G401 (cell line): Measurements from ENCODE around the gene CEP112. TPM values are rescaled to one million over a fixed set of nuclear protein-coding genes. Genes with fewer than 3 reads are reported as not detected.
A peak's percentile ranks its signal among the peaks of the same experiment; 100 is the strongest.

Experiments
- DNase-seq: peaks from one replicate; pipeline ENCODE4 v3.0.0-alpha.2; 2015; ENCODE audit warnings: low spot score
- in situ Hi-C: cut with HindIII; loops from 2 replicates; pipeline ENCODE4 v1.10.0; 2016; ENCODE audit warnings: low sequenced_read_pairs, mixed read lengths
- total RNA-seq: library from RNA; depleted of rRNA; stranded (reverse); fragments of >200 nt; shearing (Covaris generic); gene quantifications from 2 replicates; pipeline ENCODE4 v1.2.3, GENCODE V29; 2014

Gene CEP112
- total RNA-seq, 1 experiment from 2014 or later: 9.6 TPM

DNA sequence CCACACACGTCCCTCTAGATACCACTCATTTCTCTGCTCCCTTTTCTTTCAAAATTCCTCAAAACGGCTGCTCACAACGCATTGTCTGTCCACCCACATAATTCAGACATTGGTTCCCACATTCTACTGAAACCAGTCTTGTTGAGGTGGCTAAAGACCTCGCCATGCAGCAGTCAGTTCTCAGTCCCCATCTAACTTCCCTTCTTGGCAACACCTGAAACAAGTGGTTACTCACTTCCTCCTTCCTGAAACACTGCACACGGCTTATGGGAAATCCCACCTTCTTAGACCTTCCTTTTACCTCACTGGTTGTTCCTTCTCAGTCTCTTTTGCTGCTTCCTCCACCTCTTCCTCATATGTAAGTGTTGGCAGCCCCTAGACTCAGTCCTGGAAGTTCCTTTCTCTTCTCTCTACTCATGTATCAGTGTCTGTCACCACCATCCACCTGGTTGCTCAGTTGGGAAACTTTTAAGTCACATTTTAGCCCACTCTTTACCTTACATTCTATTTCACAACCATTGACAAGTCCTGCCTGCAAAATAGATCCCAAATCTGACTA is 277.1 kb downstream of the CEP112 start:
- no peak for DNase-seq
- in situ Hi-C loops: no loop called here

DNA sequence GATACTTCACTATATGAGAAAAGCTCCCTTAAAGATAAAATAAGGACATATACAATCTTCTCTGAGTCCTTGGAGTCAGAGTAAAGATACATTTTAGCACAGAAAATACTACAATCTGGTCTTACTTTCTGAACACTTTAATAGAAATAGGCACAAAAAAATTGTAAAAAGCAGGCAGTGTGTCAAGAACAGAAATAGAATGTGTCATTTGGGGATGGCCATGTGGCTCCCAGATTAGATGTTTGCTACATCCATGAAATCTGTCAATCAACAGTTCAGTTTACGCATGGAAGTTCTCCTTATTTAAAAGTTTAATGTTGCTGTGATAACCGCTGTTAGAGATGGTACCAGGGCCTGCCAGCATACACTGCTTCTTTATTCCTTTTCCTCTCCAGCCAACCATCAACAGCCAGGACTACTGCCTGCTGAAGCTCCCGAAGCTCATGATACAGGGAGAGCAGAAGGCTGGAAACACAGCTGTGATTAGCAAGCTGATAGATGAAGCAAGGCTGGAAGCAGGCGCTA is 278.5 kb downstream of the CEP112 start:
- no peak for DNase-seq
- in situ Hi-C loops: no loop called here

DNA sequence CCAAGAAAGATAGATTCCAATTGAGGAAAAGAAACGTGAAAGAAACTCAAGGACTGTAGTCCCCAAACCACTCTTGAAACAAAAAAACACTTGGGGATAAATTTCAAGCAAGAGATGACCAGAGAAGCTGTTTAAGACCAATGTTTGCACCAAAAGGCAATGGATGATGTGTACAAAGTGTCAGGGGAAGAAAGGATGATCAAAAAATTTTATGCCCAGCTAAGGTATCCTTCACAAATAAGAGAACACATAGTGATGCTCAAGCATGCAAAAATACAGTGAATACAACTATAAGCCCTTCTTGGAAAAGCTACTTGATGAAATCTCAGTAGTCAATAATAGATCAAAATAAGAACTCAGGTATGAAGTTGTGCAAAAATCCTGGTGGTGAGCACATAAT is 281.1 kb downstream of the CEP112 start:
- in situ Hi-C loops: no loop called here
- no peak for DNase-seq

DNA sequence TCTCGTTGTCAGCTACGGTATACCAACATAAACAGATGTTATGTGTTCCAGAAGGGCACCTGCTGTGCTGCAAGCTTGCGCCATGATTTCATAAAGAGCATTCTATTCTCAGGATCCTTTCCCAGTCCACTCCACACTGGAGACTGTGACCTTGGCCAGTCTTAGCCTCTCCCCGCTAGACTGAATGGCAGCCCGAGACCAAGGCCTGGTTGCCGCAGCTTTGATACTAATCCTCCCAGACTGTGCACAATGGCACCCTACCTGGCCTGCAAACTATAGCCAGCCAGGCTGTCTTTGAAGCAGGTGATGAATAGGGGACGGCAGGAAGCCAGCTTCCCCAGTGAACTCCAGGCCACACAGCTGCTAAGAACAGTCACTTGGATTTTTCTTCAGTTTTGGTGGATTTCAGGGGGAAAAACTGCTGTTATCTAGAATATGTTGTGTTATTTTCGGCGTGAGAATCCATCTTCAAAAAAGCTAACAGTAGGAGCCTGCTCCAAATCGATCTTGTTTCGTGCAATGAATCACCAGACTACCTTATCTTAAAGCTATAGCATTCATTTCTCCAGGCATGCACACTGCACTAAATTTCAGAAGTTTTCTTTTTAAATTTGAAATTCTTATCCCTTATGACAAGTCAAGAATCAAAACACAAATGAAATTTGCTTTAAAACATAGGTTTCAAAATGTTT is 289.0 kb downstream of the CEP112 start:
- in situ Hi-C loops: no loop called here
- peak; percentile 82 for DNase-seq

DNA sequence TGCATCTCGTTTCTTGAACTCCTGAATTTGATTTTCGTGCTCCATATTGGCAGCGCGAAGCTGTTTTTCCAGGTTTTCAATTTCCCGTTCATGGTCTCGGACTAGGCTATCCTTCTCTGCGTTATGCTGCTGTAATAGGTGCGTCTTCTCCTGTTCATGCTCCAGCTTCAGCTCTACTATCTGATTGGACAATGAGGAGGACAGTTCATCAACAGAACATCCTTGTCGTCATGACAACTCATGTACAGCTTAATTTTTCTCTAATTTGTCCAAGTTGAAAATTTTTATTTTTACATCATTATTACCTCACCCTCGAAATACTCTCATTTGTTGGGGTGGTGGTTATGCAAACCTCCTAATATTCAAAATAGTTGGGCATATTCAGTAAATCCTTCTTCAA is 289.8 kb downstream of the CEP112 start:
- in situ Hi-C loops: no loop called here
- peak; percentile 87 for DNase-seq

DNA sequence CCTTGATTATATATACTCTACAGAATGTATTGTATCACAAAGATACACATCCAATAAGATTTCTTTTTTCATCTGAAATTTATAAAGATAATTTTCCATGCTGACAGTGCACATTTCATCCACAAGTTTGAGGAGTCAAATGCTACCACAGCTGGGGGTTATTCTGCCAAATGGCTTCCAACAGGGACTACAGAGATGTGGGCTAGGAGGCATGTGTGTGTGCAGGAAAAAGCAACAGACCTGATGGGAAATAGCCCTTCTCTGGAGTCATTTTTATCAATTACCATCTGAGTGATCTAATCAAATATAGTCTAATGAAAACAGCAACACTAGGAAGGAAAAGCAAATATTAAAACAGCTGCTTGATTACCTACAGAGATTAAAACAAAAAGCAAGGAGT is 290.5 kb downstream of the CEP112 start:
- peak; percentile 48 for DNase-seq

DNA sequence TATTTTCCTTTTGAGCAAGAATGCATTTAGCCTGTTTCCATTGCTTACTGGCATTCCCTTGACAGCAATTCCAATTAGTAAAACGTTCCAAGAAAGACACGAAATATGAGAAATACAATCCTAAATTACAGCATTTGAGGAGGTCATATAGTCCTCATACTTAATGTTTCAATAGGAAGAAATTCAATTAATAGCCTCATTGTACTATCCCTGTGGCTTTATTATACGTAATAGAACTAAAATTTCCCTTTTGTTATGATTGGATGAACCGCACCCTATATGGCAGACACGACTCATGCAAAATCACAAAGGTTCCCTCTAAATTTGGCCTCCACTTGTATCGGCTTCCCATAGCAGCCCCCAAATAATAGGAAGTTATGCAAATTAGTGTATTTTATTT is 291.7 kb downstream of the CEP112 start:
- no peak for DNase-seq
- in situ Hi-C loops: no loop called here

More for the DNA sequence above, 290.5 kb downstream of the CEP112 start:
- in situ Hi-C loops: no loop called here

DNA sequence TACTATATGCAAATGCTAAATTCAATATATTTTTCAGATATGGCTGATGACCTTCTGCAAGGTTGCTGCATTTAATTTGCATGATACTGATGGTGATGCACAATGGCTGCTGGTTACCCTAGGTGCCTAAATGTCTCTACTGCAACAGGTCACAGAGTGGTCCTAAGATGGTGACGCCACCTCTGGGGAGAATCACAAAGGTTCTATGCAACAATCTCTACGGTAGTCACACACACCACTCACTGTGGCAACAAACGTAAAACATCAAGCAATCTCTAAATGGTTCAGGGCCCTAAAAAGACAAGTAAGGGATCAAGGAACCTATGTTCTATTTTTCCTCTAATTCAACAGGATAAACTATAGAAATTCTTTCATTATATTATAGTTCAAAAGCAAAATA is 293.3 kb downstream of the CEP112 start:
- peak; percentile 19 for DNase-seq
- in situ Hi-C loops: no loop called here

DNA sequence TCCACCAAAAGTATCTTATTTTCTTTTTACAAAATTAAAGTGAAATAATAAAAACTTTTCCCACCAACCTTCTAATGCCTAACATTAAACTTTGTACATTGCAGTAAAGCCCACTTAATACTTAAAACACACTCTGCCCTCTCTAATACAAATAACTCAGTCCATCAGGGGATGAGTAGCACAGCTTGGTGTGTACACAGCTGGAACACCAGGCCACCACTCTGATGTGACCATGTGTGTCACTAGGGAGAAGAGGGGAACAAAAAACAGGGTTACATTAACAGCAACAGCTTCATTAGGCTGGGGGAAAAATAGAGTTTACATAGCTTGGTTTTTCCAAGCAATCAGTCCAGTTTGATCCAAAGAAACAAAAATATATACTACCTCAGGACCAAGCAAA is 295.0 kb downstream of the CEP112 start:
- in situ Hi-C loops: no loop called here
- no peak for DNase-seq

DNA sequence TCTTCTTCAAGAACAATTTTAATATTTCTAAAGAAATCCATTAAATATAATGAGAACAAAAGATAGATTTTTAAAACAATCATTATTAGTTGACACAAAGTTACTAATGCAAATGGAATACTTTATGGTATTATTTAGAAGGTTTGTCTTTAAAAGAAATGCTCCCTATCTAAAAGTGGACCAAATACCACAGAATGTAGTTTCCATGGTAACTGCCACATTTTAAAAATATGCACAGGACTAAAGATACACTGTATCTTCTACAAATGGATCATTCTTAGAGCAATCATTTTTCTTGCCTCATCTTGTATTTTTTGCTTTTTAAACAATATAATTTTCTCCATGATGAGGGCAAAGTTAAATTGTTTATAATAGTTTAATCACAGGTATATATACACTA is 296.0 kb downstream of the CEP112 start:
- in situ Hi-C loops: no loop called here
- no peak for DNase-seq

DNA sequence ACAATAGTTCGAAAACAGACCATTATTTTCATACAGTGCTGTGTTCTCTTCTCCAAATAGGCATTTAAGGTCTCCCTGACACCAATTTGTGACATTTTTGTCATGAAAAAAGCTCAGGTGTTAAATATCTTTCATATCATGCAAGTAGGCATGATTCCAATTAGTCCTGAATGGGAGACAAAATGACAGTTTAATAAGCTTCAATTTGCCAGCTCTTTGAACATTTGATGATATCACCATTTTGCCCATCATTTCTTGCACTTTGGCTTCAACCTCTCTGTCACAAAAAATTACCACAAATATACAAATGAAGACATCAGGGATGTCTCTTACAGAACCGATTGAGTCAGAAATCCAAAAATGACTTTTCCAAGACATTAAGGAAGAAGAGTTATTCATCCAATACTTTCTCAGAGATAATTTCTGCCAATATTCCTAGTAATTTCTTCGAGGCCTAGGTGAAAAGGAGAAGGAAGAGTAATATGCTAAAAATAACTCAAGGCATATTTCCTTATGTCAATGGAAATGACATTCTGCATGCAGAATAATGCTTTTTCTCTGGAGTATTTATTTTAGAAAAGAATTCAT is 298.1 kb downstream of the CEP112 start:
- in situ Hi-C loops: no loop called here
- DNase-seq: no peak

DNA sequence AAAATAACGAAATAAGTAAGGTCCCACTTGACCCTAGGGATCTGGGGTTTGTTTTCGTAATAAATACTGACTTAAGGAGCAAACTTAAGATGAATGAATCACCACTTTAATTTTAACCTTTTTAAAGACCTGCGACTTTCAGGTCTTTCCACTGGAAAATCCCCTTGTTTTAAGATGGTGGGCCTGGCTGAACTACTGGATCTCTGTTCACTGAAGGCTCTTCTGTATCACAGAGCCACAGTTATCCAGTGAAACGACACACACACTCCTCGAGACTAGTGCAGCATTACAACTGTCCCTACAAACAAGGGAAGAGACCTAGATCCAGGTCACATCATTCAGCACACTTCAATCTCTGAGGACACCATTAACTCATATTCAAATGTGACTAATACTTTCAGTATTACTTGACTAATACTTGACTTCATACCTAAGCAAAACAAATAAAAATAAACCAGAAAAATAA is 299.0 kb downstream of the CEP112 start:
- no peak for DNase-seq
- in situ Hi-C loops: no loop called here

DNA sequence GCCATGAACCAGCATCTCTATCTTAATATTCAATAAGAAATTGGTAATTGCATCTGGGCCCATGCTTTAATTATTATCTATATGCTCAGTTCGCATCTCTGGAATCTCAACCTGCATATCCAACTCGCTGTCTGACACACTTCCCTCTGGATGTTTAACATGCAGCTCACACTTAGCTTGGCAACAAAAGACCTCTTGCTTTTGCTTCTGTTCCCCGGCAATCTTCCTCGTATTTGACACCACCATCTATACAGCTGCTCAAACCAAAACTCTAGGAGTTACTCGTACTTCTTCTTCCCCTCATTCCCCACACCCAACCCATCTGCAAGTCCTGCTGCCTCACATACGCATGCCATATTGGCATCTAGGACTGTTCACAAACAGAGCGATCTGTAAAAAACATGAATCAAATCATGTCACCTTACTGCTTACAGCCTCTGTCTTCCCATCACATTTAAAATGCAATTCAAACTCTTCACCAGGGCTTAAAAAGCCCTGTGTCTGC is 300.6 kb downstream of the CEP112 start:
- in situ Hi-C loops: no loop called here
- DNase-seq: no peak

DNA sequence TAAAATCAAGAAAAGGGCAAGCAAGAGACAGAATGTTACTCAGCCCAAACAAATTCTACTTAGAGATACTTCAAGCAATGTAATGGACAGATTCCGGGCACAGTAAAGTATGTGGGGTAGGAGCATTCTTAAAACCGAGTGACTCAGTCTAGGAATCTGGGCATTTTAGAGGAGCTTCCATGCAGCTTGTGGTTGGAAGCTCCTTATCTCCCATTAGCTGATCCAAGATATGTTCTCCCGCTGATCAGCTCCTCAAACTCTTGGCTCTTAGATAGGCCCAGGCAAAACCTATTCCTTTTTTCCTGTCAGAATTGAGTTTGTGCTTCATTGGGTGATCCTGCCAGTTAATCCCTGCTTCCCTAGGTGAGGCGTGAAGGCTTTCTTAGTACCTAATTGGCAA is 303.3 kb downstream of the CEP112 start:
- DNase-seq: no peak
- in situ Hi-C loops: no loop called here

DNA sequence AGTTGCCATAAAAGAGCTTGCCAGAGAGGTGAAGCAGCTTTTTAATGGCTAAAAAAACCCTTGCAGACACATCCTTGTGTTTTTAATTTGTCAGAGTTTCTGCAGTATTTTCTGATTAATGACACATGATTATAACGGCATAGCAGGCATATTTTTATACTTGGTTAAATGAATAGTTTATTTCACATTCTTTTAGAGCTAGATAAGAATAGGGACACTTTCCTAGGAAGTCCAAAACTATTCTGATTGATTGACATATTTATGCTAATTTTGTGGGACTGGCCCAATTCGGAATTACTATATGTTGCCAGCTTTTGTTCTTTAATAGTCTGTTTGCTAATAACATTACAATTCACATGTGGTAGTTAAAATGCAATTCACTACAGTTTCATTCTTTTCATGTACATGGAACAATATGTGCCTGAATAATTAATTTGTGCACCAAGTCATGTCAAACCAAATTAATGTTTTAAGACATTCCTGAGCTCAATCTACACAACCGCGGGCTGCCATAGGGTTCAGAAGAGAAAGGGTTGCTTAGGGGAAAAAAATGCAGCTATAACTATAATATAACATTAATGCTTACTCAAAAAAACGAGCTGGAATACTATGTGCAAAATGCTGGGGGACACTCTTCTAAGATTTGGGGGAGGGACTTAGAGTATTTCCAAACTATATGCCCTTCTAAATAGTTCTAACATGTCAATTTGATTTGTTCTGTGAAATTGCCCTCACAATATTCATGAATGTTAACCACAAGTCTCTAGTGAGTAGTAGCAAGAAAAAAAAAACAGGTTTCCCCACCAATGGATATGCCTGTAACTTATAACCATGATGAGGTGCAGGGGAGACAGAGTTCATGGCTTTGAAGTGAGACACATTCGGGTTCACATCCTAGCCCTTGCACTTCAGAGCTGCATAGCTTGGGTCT is 305.4 kb downstream of the CEP112 start:
- in situ Hi-C loops: no loop called here
- DNase-seq: no peak

DNA sequence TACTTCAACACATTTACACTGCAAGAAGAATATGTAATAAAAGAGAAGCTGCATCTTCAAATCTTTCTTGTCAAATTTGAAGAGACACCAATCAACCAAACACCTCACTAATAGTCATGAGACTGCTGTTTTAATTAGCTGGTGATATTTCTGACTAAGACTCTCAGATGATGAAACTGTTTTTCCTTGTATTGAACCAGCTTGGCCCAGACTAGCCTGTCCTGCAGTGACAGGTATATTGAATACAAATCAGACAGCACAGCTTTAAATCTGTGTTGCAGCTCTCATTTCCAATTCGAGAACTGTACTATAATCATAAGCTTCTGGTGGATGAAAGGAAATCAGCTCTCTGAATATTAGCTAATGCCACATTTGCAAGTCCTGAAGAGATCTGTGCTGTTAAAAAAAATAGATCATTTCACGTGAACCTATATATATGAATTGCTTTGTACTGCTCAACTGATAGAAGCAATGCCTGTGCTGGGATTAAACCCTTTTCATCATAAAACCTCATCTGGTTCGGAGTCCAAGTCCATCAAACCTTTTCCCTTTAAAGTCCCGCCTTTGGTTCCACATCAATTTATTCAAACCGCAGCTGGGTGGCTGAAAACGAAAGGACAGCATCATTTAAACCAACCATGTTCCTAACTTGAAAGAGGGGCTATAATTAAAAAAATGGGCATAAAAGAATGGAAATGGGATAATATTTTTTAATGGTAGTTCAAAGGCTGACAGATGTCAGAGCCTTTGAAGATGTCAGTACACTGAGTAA is 306.2 kb downstream of the CEP112 start:
- DNase-seq: no peak
- in situ Hi-C loops: no loop called here

DNA sequence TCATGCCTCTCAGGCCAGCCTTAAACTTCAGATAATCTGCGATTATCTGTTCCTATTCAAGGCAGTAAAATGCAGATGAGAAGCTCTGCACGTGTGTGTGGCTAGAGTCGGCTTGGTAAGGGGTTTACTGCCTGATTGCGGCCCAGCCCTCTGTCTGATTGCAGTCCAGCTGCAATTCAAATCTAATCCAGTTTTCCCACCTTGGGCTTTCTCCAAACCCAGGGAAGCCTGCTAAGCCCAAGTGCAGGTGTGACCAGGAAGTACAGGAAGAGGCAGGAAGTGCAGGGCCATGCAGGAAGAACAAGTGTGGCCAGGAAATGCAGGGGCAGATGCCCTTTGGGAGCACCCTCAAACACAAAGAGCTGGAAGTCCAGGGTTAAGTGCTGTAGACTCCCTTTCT is 314.9 kb downstream of the CEP112 start:
- in situ Hi-C loops: no loop called here
- no peak for DNase-seq

DNA sequence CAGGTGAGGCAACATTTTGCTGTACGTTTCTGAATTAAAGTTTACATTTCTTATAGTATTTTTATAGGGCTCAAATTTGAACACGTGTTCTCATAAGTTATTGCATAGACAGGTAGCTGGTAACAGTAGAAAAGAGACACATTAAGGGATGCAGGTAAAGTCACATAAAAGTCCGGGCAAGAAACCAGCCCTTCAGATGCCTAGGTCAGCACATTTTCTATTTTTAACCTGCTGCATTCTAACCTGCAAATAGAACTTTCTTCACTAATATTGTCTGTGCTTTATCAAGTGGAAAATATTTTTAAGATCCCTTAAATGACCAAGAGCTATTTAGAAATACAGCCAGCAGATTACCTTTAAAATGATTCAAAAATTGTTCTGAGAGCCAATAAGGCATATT is 323.1 kb downstream of the CEP112 start:
- in situ Hi-C loops: no loop called here
- DNase-seq: no peak

DNA sequence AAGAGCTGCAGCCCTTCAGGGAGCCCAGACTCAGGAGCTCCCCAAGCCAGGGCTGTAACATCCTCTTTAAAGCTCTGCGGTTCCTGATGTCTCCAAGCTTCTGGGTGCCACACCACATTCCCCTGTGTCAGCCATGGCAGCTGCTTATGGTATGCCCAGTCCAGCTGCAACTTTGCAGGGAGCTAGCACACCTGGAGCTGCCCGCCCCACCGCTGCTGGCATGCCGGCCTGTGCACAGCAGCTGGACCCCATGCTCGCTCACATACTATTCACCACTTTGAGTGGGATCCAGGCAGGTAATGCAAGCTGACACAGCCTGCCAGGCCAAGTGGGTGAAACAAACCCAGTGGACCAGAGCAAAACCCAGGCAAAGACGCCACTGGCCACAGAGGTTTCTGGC is 324.9 kb downstream of the CEP112 start:
- no peak for DNase-seq
- in situ Hi-C loops: no loop called here
